DMS 273 (cell line): ENCODE results near the gene DGUOK.
"Not testable (repeated sequence)": the region's sequence is repeated elsewhere in the genome, so short reads cannot be mapped to it uniquely, and the experiment has no call there.

Experiments used
- DNase-seq: peaks from one replicate; lab custom pipeline; 2025; ENCODE audit not compliant: unreplicated experiment; lab: John Stamatoyannopoulos, UW

DGUOK gene

DNA sequence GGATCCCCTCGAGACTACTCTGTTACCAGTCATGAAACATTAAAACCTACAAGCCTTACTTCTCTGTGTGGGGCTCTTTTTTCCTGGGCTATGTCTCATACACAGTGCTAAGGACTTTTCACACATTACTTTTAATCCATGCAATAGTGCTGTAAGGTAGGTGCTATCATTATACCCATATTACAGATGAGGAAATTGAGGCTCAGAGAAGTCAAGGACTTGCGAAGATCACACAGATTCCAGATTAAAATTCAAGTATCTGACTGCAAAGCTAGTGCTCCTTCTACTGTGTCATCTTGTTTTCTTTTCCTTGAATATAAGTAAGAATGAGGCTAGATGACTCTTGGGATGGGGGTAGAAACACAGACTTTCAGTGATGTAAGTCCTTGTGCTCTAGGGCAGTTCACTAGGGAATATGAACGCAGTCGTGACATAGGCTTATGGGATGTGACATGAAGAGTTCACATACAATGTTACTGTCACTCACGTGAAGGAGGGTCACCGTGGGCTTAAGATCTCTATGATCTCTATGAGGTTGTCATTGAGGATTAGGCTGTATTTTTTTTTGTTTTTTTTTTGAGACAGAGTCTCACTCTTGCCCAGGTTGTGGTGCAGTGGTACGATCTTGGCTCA is 7.0 kb upstream of the DGUOK start:
- DNase-seq = no peak

DNA sequence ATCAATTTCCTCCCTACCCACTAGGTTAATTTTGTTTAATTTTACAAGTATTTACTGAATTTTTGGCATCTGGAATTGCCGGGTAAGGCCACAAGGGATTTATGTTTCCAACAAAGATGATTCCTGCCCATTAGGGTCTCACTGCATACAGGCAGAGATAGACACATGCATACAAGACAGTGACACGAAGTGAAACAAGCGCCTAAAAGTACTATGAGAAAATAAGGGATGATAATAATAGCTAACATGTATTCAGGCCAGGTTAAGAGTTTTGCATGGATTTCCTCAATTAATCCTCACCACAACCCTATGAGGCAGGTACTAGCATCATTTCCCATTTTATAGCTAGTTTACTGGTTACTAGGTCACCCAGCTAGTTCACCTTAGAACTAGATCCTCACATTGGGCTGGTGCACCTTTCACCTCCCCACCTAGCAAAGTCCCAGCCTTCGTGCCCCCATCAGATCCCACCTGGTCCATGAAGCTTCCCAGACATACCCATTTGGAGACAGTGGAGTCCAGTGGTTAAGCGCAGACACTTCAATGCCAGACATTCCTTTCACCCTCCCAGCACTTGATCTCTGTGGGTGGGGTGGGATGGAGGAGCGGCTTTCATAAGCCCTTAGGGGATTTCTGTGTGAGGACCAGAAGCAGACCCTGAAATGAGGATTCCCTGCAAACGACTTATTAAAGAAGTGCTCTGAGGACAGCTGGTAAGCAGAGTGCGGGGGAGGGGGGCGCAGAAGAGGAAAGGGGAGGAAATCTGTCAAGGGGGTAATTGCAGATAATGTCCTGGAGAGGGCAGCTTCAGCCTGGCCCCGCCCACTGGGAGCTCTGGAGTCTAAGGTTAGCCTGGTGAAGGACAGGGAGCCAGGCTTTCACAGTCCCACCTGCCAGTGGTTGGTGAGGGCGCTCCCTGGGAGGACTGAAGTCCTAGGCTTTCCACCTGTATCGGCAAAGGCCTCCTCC is 5.8 kb upstream of the DGUOK start:
- DNase-seq = peak; percentile 81

DNA sequence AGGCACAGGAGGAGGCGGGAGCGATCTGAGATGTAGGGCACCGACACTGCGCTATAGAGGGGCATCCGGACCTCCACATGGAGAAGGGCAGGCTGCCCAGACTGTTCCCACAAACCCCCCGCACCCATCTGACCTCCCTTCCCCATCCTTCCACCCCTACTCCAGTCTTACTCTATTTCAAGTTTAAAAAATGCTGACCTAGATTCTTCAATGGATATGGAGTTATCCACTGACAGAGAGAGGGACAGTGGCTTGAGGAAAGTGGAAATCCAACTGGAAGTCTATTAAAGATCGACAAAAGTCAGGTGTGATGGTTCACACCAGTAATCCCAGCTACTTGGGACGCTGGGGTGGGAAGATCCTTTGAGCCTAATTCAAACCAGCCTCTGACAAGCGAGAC is 5.1 kb upstream of the DGUOK start:
- DNase-seq = no peak

GRCh38 chr2:73922681-73923080 is 4.0 kb upstream of the DGUOK start:
- no peak for DNase-seq

GRCh38 chr2:73925033-73925704 is 1.5 kb upstream of the DGUOK start:
- peak; percentile 30 for DNase-seq

- no peak for DNase-seq
These were observed 707 bp upstream of the DGUOK start for GRCh38 chr2:73925853-73926492.

GRCh38 chr2:73927344-73927743 is 664 bp downstream of the DGUOK start:
- no peak for DNase-seq

DNA sequence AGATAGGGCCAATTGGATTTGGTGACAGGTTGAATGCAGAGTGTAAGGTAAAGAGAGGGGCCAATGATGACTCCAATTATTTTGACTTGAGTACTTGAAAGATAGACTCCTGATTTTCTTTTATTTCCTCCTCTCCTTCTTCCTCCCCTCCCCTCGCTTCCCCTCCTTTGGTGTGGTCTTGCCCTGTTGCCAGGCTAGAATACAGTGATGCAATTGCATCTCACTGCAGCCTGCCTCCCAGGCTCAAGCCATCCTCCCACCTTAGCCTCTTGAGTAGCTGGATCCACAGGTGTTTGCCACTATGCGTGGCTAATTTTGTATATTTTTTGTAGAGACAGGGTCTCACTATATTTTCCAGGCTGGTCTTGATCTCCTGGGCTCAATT is 2.3 kb downstream of the DGUOK start:
- DNase-seq = no peak

DNA sequence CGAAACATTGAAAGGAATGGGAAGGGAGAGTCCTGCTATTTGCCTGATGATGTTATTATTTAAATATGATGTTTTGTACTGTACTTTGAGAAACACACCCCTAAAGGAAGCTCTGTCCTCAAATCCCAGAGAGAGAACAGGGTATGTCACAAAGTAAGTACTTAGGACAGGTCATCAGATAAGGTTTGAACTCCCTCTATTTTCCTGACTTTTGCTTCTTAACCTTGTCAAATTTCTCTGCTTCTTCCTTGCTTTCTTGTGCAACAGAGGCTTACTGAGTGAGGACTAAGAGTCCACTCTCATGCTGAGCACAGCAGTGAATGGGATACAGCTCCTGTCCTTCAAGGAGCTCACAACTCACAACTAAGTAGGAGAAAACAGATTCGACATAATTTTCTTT is 3.7 kb downstream of the DGUOK start:
- DNase-seq = no peak

- DNase-seq = no peak
These were observed 5.1 kb downstream of the DGUOK start for GRCh38 chr2:73931531-73932500.

- no peak for DNase-seq
These were observed 6.5 kb downstream of the DGUOK start for GRCh38 chr2:73933194-73933593.

GRCh38 chr2:73935641-73936040 is 9.0 kb downstream of the DGUOK start:
- DNase-seq = no peak

- DNase-seq = no peak
These were observed 10.6 kb downstream of the DGUOK start for GRCh38 chr2:73937103-73937885.

- DNase-seq = no peak
These were observed 11.2 kb downstream of the DGUOK start for GRCh38 chr2:73937899-73938298.

- no peak for DNase-seq
These were observed 12.2 kb downstream of the DGUOK start for GRCh38 chr2:73938718-73939352.

- DNase-seq = peak; percentile 34
These were observed 12.7 kb downstream of the DGUOK start for GRCh38 chr2:73939419-73939818.

DNA sequence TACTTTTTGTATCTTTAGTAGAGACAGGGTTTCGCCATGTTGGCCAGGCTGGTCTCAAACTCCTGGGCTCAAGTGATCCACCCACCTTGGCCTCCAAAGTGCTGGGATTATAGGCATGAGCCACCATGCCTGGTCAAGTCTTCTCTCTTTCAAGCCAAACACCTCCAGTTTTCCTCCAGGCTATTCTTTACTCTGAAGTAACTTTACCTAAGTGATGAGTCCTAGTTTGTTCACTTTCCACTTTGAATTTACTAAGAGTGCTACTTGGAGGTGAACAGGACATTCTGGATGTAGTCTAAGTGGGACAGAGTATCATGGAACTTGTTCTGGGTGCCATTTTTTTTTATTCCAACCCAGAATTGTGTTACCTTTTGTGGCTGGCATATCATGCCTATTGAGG is 13.4 kb downstream of the DGUOK start:
- DNase-seq = not testable (repeated sequence)

GRCh38 chr2:73942664-73943063 is 16.0 kb downstream of the DGUOK start:
- DNase-seq = no peak

DNA sequence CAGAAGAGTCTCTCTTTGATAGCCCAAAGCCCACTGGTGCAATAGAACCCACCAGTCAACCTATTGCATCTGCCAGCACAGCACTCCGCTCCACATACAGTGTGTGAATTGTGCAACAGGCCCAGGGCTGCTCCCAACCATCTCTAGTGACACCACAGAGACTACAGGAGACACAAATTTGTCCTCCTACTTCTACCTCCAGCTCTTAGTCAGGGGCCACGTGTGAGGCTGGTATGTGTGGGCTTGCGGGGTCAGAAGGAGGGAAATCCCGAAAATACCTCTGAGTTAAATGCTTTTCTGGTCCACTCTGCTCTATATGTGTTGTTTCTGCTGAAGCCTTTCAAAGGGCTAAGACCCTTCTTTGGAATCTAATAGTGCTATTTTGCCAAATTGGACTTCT is 18.0 kb downstream of the DGUOK start:
- no peak for DNase-seq
